ENCODE data around the gene CFAP299.
"Not testable (repeated sequence)": the region's sequence is repeated elsewhere in the genome, so short reads cannot be mapped to it uniquely, and the experiment has no call there.

Gene CFAP299

DNA sequence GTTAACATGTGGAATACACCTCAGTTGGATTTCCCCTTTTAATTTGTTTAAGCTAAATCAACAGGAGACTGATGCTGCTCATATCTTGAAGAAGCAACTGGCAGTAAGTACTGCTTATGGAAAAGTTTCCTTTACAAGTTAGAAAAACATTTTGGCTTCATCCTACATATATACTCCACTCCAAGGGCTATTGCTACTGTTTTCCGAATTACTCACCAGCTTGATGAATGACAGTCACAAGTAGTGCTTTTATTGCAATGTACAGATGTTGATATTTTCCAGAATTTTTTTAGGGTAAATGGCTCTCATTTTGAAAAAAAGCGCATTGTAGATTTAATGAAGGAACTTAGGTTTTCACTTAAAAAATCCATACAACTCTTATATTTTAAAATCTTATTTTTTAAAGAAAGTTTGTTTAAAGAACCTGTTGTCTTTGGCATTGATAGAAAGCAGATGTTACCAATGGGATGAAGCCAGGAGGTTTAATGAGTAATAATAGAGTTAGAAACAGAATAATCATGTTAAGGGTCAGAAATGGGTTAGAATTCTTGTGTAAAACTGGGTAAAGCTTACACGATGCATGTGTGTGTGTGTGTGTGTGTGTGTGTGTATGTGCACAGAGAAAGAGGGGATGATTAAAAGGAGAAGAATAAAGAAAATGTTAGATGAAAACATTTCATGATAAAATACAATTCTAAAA is 272.9 kb downstream of the CFAP299 start:
- Mint-ChIP-seq H3K4me1 (peaks cover 9% of the 10 kb centered on the region), H3K27ac (no peak overlapping the region), H3K27me3 (no peaks in the 10 kb centered on the region), H3K9me3 (no peaks in the 10 kb centered on the region), H3K4me3 (no peak overlapping the region), H3K36me3 (no peaks in the 10 kb centered on the region)

DNA sequence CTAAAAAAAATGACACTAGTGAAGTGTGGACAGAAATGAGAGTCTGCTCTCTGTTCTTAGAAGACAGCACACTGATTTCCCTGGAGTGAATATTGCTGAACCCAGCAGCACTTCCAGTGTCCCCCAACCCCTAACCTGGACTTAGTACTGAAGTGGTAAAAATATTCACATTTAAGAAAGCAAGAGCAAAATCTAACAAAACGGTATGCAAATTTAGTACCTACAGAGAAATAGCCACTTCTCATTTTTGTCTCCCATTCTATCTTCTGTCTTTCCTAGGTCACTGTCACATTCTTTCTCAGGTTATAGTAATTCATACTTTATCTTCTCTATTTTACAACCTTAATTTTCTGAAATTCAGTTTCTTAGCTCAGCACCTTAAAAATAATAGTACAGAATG is 274.7 kb downstream of the CFAP299 start:
- Mint-ChIP-seq H3K9me3 (no peaks in the 10 kb centered on the region), H3K4me3 (no peak overlapping the region), H3K4me1 (peaks cover 11% of the 10 kb centered on the region), H3K27me3 (no peaks in the 10 kb centered on the region), H3K36me3 (peaks cover 1% of the 10 kb centered on the region), H3K27ac (no peak overlapping the region)

DNA sequence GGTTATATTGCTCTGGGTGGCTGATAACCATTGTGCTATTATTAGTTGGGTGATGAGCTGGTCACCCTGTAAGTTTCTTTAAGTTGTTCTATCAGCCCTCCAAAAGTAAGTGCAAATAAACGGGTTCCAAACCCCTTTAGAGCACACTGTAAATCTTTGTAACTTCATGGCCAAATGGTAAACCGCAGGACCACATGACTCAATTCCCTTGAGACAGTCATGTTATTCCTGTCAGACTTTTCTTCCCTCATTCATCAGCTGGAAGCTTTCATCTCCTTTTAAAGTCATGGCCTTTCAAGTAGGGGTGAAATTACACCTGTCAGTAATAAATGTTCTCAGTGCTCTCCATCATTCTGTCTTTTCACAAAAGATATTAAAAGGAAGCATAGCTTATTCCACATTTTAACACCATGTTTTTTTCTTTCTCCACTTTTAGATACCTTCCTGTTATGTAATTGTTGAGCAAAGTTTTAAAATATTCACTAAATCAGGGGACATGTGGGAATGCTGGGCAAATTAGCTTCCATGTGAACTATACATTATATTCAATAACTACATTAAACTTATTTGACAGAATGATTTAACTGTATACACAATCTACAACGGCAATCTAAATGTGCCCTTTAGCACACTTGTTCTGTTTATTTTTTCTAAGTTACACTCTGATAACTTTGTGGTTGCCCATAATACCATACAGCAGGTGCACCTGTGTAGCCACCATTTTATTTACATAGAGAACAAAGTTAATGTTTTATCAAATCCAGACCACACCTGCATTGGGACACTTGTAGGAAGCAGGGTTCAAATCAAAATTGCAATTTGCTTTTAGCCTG is 275.5 kb downstream of the CFAP299 start:
- no peak overlapping the region for H3K27ac Mint-ChIP-seq

DNA sequence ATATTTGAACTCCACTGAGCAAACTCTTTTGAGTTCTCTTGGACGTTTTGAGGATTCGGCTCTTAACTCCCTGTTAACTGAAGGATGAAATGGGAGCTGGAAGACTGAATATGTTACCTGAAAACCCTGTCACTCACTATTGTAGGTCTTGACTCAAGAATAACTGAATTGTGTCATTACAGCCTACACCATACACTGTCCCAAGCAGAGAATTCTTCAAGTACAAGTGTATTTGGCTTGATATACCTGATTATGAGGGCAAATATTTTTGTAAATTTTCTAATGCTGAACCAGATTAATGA is 276.1 kb downstream of the CFAP299 start:
- Mint-ChIP-seq H3K9me3 (no peaks in the 10 kb centered on the region), H3K4me3 (no peak overlapping the region), H3K36me3 (peaks cover 1% of the 10 kb centered on the region), H3K4me1 (peaks cover 11% of the 10 kb centered on the region), H3K27me3 (no peaks in the 10 kb centered on the region), H3K27ac (no peak overlapping the region)

More for the DNA sequence above, 275.5 kb downstream of the CFAP299 start:
- H3K9me3 Mint-ChIP-seq, result no peaks in the 10 kb centered on the region
- peaks cover 11% of the 10 kb centered on the region for H3K4me1 Mint-ChIP-seq
- peaks cover 1% of the 10 kb centered on the region for H3K36me3 Mint-ChIP-seq
- H3K27me3 Mint-ChIP-seq, result no peaks in the 10 kb centered on the region
- H3K4me3 Mint-ChIP-seq, result no peak overlapping the region

DNA sequence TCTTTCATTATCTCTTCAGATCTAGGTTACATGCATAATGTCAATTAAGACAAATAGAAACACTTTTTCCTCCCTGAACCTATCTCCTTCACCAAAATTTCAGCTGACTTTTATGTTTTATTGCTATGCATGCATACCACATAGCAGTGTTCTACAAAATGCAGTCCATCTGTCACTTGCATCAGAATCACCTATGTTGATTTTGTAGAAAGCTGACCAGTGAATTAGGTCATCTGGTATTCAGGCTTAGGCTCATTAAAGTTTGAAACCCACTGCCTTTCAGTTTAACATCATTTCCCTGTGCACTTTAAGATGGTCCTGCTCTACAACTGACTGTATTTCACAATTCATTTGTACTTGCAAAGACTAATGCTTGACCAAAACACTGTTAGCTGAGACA is 277.9 kb downstream of the CFAP299 start:
- Mint-ChIP-seq H3K36me3 (peaks cover 1% of the 10 kb centered on the region), H3K27me3 (no peaks in the 10 kb centered on the region), H3K9me3 (no peaks in the 10 kb centered on the region), H3K27ac (no peak overlapping the region), H3K4me1 (peaks cover 11% of the 10 kb centered on the region), H3K4me3 (no peak overlapping the region)

DNA sequence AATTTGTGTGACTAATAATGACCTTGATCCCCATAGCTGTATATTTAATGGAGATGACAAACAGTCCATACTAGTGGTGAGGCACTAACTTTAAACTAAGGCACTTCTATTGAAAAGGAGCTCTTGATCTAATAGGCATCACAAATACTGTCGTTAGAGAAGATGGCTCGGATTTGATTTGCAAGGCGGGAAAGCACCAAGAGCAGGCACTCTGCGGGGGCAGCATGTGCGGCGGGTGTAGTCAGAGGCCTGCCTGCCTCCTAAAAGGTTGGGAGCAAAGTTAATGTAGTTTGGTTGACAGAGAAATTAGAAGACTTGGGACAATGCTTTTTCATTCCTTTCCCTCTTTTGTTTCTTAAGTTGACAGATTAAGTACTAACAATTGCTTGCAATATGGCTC is 278.8 kb downstream of the CFAP299 start:
- Mint-ChIP-seq H3K27me3 (no peaks in the 10 kb centered on the region), H3K36me3 (peaks cover 1% of the 10 kb centered on the region)

DNA sequence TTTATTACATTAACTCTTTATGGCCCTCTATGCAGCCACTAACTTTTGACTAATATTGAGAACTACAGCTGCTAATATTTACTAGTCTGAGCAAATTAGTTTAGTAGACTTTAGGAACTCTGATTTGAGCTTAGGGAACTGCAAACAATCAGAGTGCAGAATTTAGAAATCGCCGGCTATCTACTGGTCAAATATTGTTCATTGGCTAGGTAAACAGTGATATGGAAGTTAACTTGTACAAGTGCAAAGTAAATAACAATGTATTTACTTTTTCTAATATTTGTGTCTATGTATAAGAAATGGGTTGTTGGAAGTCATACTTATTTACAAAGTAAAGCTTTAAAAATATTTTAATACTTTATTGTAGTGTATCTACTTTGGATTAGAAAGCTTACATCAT is 279.6 kb downstream of the CFAP299 start:
- H3K27me3 Mint-ChIP-seq, result no peaks in the 10 kb centered on the region
- no peaks in the 10 kb centered on the region for H3K9me3 Mint-ChIP-seq
- peaks cover 1% of the 10 kb centered on the region for H3K36me3 Mint-ChIP-seq
- peaks cover 11% of the 10 kb centered on the region for H3K4me1 Mint-ChIP-seq
- H3K4me3 Mint-ChIP-seq, result no peak overlapping the region
- no peak overlapping the region for H3K27ac Mint-ChIP-seq

More for the DNA sequence above, 278.8 kb downstream of the CFAP299 start:
- Mint-ChIP-seq H3K4me1 (peaks cover 11% of the 10 kb centered on the region), H3K9me3 (no peaks in the 10 kb centered on the region), H3K27ac (no peak overlapping the region), H3K4me3 (no peak overlapping the region)

DNA sequence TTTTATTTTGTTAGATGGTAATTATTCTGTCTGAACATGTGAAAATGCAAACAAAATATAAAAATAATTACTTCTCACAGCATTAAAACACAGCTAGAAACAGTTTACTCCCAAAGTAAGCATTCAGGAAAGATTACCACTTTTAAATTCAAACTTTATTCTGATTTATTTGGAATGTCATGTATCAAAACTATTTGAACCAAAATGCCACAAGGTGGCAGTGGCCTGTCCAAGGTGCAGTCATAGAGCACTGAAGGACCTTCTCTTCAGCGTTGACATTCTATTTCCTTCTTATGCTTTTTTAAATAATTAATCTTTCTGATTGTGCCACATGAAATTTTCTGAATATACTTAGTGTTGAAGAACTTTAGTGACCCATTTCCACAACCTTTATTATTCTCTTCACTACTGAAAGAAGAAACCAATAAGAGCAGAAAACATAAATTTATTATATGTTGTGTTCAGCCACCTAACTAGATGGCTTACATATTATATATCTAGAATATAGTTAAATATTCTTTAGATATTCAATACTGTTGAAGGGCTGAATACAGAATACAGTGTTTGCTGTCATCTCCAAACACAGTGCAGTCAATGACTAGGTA is 283.6 kb downstream of the CFAP299 start:
- Mint-ChIP-seq H3K9me3 (peaks cover 10% of the 10 kb centered on the region), H3K27ac (no peak overlapping the region), H3K27me3 (peaks cover 4% of the 10 kb centered on the region), H3K4me3 (no peak overlapping the region), H3K36me3 (peaks cover 7% of the 10 kb centered on the region), H3K4me1 (no peaks in the 10 kb centered on the region)

DNA sequence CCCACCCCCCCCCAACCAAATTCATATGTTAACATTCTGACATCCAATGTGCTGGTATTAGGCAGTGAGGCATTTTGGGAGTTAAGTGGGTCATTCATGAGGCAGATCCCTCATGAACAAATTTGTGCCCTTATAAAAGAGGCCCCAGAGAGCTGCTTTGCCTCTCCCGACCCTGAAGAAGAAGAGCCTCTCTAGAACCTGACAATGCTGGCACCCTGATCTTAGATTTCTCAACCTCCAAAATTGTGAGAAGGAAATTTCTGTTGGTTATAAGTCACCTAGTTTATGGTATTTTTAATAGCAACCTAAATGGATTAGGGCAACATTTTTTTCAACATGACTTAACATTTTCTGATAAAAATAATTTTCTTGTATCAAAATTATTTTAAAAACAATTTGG is 296.3 kb downstream of the CFAP299 start:
- H3K36me3 Mint-ChIP-seq, result no peaks in the 10 kb centered on the region
- no peak overlapping the region for H3K27ac Mint-ChIP-seq
- no peak overlapping the region for H3K4me3 Mint-ChIP-seq
- no peaks in the 10 kb centered on the region for H3K4me1 Mint-ChIP-seq
- peaks cover 12% of the 10 kb centered on the region for H3K9me3 Mint-ChIP-seq
- no peaks in the 10 kb centered on the region for H3K27me3 Mint-ChIP-seq

DNA sequence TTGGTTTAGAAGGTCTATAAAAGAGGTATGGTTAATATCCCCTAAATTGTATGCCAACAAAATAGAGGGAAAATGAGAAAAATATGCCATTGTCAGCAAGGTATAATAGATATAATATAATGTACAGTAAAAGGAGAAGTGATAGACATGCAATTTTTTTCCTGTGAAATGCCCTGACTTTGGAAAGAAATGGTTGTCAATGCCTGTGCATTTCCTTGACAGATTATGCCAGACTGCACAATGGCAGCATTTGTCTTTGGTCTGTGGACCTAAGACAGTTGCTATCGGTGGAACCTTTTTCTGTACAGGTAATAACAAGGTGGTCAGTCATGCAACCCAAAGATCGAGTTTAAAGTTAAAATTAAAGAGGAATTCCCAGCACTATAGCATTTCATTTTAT is 301.7 kb downstream of the CFAP299 start:
- H3K4me1 Mint-ChIP-seq, result no peaks in the 10 kb centered on the region
- H3K36me3 Mint-ChIP-seq, result no peaks in the 10 kb centered on the region
- H3K27me3 Mint-ChIP-seq, result no peaks in the 10 kb centered on the region
- no peak overlapping the region for H3K27ac Mint-ChIP-seq
- no peaks in the 10 kb centered on the region for H3K9me3 Mint-ChIP-seq
- no peak overlapping the region for H3K4me3 Mint-ChIP-seq

DNA sequence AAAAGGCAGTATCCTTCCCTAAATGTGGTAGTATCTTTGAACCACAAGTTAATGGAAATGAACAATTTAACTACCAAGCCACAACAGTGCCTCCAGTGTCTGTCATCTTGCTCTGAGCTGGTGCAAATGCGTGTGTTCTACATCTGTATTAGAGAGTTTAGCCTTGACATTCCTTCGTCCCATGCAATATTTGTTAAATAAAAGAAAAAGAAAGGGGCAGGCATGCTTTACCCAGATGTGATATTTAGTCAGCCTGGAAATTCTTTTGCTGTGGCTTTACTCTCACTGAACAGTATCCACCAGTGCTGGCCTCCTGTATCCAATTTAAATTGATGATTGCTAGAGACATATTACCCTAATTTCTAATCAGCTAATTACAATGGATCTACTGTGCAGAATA is 310.5 kb downstream of the CFAP299 start:
- Mint-ChIP-seq H3K27ac (no peak overlapping the region), H3K36me3 (no peaks in the 10 kb centered on the region), H3K4me1 (no peaks in the 10 kb centered on the region), H3K9me3 (no peaks in the 10 kb centered on the region), H3K4me3 (no peak overlapping the region), H3K27me3 (no peaks in the 10 kb centered on the region)

DNA sequence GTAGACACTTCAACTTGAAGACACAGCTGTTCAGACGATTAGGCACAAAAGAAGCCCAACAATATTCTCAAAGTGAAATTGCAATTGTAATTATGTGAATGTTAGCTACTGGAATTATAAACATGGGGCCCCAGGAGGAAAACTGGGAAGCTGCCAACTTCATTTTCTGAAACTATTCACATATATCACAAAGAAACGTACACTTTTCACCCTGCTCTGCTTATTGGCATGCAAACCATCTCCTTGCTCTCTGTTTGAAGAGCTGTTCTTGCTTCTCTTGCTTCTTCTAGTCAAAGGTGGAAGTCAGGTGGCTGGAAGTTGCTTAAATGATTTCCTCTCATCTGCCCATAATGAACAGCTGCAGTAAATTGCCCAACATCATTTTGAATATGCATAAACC is 320.1 kb downstream of the CFAP299 start:
- H3K4me1 Mint-ChIP-seq, result no peaks in the 10 kb centered on the region
- no peak overlapping the region for H3K27ac Mint-ChIP-seq
- H3K4me3 Mint-ChIP-seq, result no peak overlapping the region
- H3K27me3 Mint-ChIP-seq, result no peaks in the 10 kb centered on the region
- no peaks in the 10 kb centered on the region for H3K36me3 Mint-ChIP-seq
- H3K9me3 Mint-ChIP-seq, result no peaks in the 10 kb centered on the region

DNA sequence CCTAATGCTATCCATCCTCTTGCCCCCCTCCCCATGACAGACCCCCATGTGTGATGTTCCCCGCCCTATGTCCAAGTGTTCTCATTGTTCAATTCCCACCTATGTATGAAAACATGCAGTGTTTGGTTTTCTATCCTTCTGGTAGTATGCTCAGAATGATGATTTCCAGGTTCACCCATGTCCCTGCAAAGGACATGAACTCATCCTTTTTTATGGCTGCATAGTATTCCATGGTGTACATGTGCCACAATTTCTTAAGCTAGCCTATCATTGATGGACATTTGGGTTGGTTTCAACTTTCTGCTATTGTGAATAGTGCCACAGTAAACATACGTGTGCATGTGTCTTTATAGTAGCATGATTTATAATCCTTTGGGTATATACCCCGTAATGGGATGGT is 334.6 kb downstream of the CFAP299 start:
- not testable (repeated sequence) for H3K4me1 Mint-ChIP-seq, H3K27me3 Mint-ChIP-seq, H3K36me3 Mint-ChIP-seq, H3K9me3 Mint-ChIP-seq, H3K4me3 Mint-ChIP-seq, H3K27ac Mint-ChIP-seq

DNA sequence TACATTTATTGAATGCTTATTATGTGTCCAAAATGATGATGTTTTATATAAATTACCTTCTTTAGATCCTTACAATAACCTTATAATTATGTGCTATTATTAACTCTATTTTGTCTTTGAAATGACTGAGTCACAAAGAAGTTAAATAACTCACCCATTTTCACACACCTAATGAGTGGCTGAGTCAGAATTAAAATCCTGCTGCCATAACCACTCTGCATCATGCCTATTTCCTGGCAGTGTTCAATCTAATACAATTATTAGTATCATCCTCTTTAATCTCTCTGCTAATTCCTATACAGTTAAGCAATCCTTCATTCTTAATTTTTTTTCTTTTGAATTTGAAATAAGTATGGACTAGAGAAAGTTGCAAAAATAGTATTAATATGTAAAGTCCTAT is 342.9 kb downstream of the CFAP299 start:
- Mint-ChIP-seq H3K4me3 (no peak overlapping the region), H3K9me3 (peaks cover 9% of the 10 kb centered on the region), H3K27me3 (no peaks in the 10 kb centered on the region), H3K36me3 (no peaks in the 10 kb centered on the region), H3K27ac (no peak overlapping the region), H3K4me1 (peaks cover 16% of the 10 kb centered on the region)

DNA sequence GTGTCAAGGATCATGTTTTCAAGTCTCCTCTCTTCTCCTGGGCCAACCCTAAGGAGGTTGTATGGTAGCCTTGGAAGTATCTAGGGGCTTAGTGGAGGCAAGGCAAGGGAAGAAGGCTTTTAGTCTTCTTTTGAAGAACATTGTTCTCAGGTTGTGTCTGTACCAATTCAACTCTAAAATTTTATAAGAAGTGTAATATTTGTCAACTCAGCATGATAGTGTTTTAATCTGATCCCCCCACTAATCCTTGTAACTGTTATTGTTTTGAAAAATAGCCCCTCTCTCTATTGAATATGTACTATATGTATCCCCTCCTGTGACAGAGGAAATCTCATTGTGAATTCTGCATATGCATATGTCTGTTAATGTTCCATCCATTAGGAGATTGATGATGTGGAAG is 345.4 kb downstream of the CFAP299 start:
- Mint-ChIP-seq H3K27ac (no peak overlapping the region), H3K9me3 (peaks cover 9% of the 10 kb centered on the region), H3K27me3 (no peaks in the 10 kb centered on the region), H3K4me3 (no peak overlapping the region), H3K4me1 (peaks cover 16% of the 10 kb centered on the region), H3K36me3 (no peaks in the 10 kb centered on the region)

DNA sequence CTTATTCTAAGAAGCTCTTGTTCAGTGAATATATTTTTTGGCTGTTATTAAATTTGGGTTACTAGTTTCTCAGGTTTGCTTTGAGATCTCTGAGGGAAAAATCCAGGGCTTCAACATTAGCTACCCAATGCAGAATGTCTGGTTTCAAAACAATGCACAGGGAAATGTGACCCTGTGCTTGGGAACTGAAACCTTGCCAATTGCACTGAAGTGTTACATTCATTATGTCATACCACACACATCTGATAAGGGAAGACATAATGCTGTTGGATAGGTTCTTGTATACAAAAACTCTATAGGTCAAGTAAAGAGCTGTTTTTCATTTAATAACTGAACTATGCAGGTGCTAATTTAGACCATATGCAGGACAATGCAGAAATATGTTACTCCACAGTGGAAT is 349.7 kb downstream of the CFAP299 start:
- Mint-ChIP-seq H3K4me3 (no peak overlapping the region), H3K9me3 (no peaks in the 10 kb centered on the region), H3K36me3 (no peaks in the 10 kb centered on the region), H3K27me3 (peaks cover 2% of the 10 kb centered on the region), H3K4me1 (no peaks in the 10 kb centered on the region), H3K27ac (no peak overlapping the region)
